ENCODE measurements around the gene HACL1. TPM values are rescaled to one million over a fixed set of nuclear protein-coding genes. Genes with fewer than 3 reads are reported as not detected.

The HACL1 gene
- total and polyA plus RNA-seq, 10 of the 15 experiments (the other 5 are each of a cell fraction or from before 2014, with no cell fraction given), result 19.4 to 48.7 (median 30.1) TPM

GRCh38 chr3:15647611-15648167 is 46.3 kb upstream of the HACL1 start (continued):
- TF ChIP-seq NKRF (conservative IDR thresholded peaks at IDR 0.05), result peak; percentile 43; the same call in 1 of the 2 replicates
- no peak for TF ChIP-seq NRF1 (conservative IDR thresholded peaks at IDR 0.05; ENCODE audit: low read depth, low read length)
- no peak for TF ChIP-seq SUZ12 (IDR thresholded peaks at IDR 0.05; ENCODE audit: unreplicated experiment)
- TF ChIP-seq CBFB (IDR thresholded peaks at IDR 0.05; ENCODE audit: low read depth), result peak; percentile 98
- peak; percentile 91 for TF ChIP-seq ZNF217 (IDR thresholded peaks at IDR 0.05)
- TF ChIP-seq, protein P1, sequence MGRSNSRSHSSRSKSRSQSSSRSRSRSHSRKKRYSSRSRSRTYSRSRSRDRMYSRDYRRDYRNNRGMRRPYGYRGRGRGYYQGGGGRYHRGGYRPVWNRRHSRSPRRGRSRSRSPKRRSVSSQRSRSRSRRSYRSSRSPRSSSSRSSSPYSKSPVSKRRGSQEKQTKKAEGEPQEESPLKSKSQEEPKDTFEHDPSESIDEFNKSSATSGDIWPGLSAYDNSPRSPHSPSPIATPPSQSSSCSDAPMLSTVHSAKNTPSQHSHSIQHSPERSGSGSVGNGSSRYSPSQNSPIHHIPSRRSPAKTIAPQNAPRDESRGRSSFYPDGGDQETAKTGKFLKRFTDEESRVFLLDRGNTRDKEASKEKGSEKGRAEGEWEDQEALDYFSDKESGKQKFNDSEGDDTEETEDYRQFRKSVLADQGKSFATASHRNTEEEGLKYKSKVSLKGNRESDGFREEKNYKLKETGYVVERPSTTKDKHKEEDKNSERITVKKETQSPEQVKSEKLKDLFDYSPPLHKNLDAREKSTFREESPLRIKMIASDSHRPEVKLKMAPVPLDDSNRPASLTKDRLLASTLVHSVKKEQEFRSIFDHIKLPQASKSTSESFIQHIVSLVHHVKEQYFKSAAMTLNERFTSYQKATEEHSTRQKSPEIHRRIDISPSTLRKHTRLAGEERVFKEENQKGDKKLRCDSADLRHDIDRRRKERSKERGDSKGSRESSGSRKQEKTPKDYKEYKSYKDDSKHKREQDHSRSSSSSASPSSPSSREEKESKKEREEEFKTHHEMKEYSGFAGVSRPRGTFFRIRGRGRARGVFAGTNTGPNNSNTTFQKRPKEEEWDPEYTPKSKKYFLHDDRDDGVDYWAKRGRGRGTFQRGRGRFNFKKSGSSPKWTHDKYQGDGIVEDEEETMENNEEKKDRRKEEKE (IDR thresholded peaks at IDR 0.05), result no peak
- TF ChIP-seq IKZF2 (IDR thresholded peaks at IDR 0.05), result peak; percentile 100
- peak; percentile 98 for TF ChIP-seq TCF12 (IDR thresholded peaks at IDR 0.05; ENCODE audit: low read depth, low read length)
- TF ChIP-seq ATF7 (IDR thresholded peaks at IDR 0.05; ENCODE audit: low read depth), result peak; percentile 81
- 0 out of 2 replicates have a peak, but pooled peaks have one; percentile 23 for TF ChIP-seq TARDBP (IDR thresholded peaks at IDR 0.05; ENCODE audit: borderline replicate concordance)
- TF ChIP-seq MYB (IDR thresholded peaks at IDR 0.05; ENCODE audit: borderline replicate concordance, low read depth, low read length), result no peak
- TF ChIP-seq MEF2B (IDR thresholded peaks at IDR 0.05; ENCODE audit: partially characterized antibody, poor library complexity, severe bottlenecking), result peak; percentile 77
- TF ChIP-seq MTA3 (IDR thresholded peaks at IDR 0.05; ENCODE audit: borderline replicate concordance, low read length), result peak; percentile 99
- peak; percentile 99 for TF ChIP-seq TCF3 (IDR thresholded peaks at IDR 0.05; ENCODE audit: borderline replicate concordance, insufficient read depth, low read depth, low read length)
- TF ChIP-seq ZBED1 (IDR thresholded peaks at IDR 0.05; ENCODE audit: borderline replicate concordance), result peak; percentile 73; the same call in 1 of the 2 replicates
- TF ChIP-seq TCF7 (IDR thresholded peaks at IDR 0.05; ENCODE audit: borderline replicate concordance), result peak; percentile 75; the same call in 1 of the 2 replicates
- TF ChIP-seq MAX (IDR thresholded peaks at IDR 0.05; ENCODE audit: low read depth, low read length), result no peak
- TF ChIP-seq ZSCAN29 (IDR thresholded peaks at IDR 0.05), result peak; percentile 69; the same call in 1 of the 2 replicates
- TF ChIP-seq BHLHE40 (IDR thresholded peaks at IDR 0.05; ENCODE audit: borderline replicate concordance in 1 of 2, low read depth in 2 of 2, low read length in 1 of 2), result peak; percentile 83
- peak; percentile 92 for TF ChIP-seq CREM (IDR thresholded peaks at IDR 0.05; ENCODE audit: low read depth)
- no peak for TF ChIP-seq ZBTB4 (CRISPR knock-in tag; IDR thresholded peaks at IDR 0.05)
- TF ChIP-seq BRCA1 (IDR thresholded peaks at IDR 0.05; ENCODE audit: low read depth, low read length), result no peak
- TF ChIP-seq FOXK2 (IDR thresholded peaks at IDR 0.05), result no peak
- 0 out of 2 replicates have a peak, but pooled peaks have one; percentile 52 for TF ChIP-seq CHD4 (IDR thresholded peaks at IDR 0.05)

Data from GM12878 (cell line).